Upper lobe of left lung (tissue), 4 donors: ENCODE data around the gene DTX3.
"Not testable (repeated sequence)": the region's sequence is repeated elsewhere in the genome, so short reads cannot be mapped to it uniquely, and the experiment has no call there.

Source experiments
- CTCF ChIP-seq, 6 experiments: fragments of 450-650 bp in 4 of 6; fragments of 200-600 bp in 2 of 6; sonication (generic) in 2 of 6; IDR thresholded peaks; one replicate each; pipeline ENCODE4 v1.5.1; 2016 to 2019; ENCODE audit warnings: antibody characterized with exemption in 6 of 6
- EP300 ChIP-seq, 4 donors: sonication (generic); formaldehyde crosslinking; IDR thresholded peaks; one replicate each; pipeline ENCODE4 v1.5.1; 2017; ENCODE audit warnings: antibody characterized with exemption in 4 of 4, control low read depth in 2 of 4
- POLR2A ChIP-seq, 4 donors: fragments of 450-650 bp; IDR thresholded peaks; one replicate each; pipeline ENCODE4 v1.5.1; 2016 to 2017; ENCODE audit warnings: antibody characterized with exemption in 4 of 4, mild to moderate bottlenecking in 2 of 4
- POLR2AphosphoS5 ChIP-seq, 2 donors: sonication (generic); formaldehyde crosslinking; IDR thresholded peaks; one replicate each; pipeline ENCODE4 v1.5.1; 2017; ENCODE audit warnings: antibody characterized with exemption in 2 of 2

GRCh38 chr12:57561117-57561516, 43.5 kb upstream of the DTX3 start:
- not testable (repeated sequence) for TF ChIP-seq POLR2AphosphoS5, CTCF, EP300, POLR2A (IDR thresholded peaks at IDR 0.05)
